Spleen (tissue), 11 donors: ENCODE measurements around the gene CCL11. TPM values are rescaled to one million over a fixed set of nuclear protein-coding genes. Genes with fewer than 3 reads are reported as not detected.
A peak's percentile ranks its signal among the peaks of the same experiment; 100 is the strongest.

Experiments
- DNase-seq: peaks from one replicate; pipeline ENCODE4 v3.0.0-alpha.2; 2020
- H3K27ac ChIP-seq, 8 donors: fragments of 200-600 bp; sonication (generic) in 7 of 8; 1 replicate in 4 of 8; 2 replicates in 4 of 8; pipeline versions ENCODE4 v1.5.0 to v1.8.0; 2016 to 2021; ENCODE audit warnings: inconsistent platforms in 4 of 8, mild to moderate bottlenecking in 4 of 8, moderate library complexity in 1 of 8
- H3K27me3 ChIP-seq, 7 donors: fragments of 200-600 bp; sonication (generic) in 6 of 7; replicated peaks in 1 of 7; 1 replicate in 4 of 7; 2 replicates in 3 of 7; pipeline versions ENCODE4 v1.5.0 to v1.8.0; 2016 to 2021; ENCODE audit warnings: inconsistent platforms in 3 of 7, mild to moderate bottlenecking in 1 of 7
- H3K36me3 ChIP-seq, 6 donors: fragments of 200-600 bp; sonication (generic) in 5 of 6; 1 replicate in 4 of 6; 2 replicates in 2 of 6; pipeline versions ENCODE4 v1.5.0 to v1.8.0; 2016 to 2021; ENCODE audit warnings: inconsistent platforms in 2 of 6
- H3K4me1 ChIP-seq, 6 donors: fragments of 200-600 bp; sonication (generic) in 5 of 6; 1 replicate in 3 of 6; 2 replicates in 3 of 6; pipeline versions ENCODE4 v1.5.0 to v1.8.0; 2016 to 2021; ENCODE audit warnings: inconsistent platforms in 3 of 6
- H3K4me3 ChIP-seq, 8 donors: fragments of 200-600 bp; sonication (generic) in 7 of 8; 1 replicate in 4 of 8; 2 replicates in 4 of 8; pipeline versions ENCODE4 v1.5.0 to v1.8.0; 2016 to 2021; ENCODE audit warnings: inconsistent platforms in 4 of 8, mild to moderate bottlenecking in 4 of 8, moderate library complexity in 2 of 8
- H3K9me3 ChIP-seq, 8 donors: fragments of 200-600 bp; sonication (generic) in 7 of 8; 1 replicate in 4 of 8; 2 replicates in 4 of 8; pipeline versions ENCODE4 v1.5.0 to v1.8.0; 2016 to 2021; ENCODE audit warnings: inconsistent platforms in 4 of 8
- POLR2A ChIP-seq, 3 donors: fragments of 450-650 bp; IDR thresholded peaks; one replicate each; pipeline ENCODE4 v1.5.1; 2017; ENCODE audit warnings: antibody characterized with exemption in 3 of 3, mild to moderate bottlenecking in 1 of 3
- POLR2AphosphoS5 ChIP-seq, 3 donors: sonication (generic); formaldehyde crosslinking; IDR thresholded peaks; one replicate each; pipeline ENCODE4 v1.5.1; 2017; ENCODE audit warnings: antibody characterized with exemption in 3 of 3
- whole genome bisulfite sequencing, 5 donors: extraction: QIAGEN DNeasy Blood & Tissue Kit in 3 of 5; methylation state at CpG; one replicate each; pipeline versions ENCODE4 v1.1.5 to v1.1.7; 2013 to 2018; 5-methylcytosine and 5-hydroxymethylcytosine counted together
- intact Hi-C: fragments of 100-400 bp; cut with DNase I; formaldehyde crosslinking; loops from one replicate; pipeline ENCODE4 v1.15.0; 2023; ENCODE audit warnings: low total_unique reads
- polyA plus RNA-seq, 3 donors: library from polyadenylated mRNA; stranded (reverse); fragments of 200-250 nt; gene quantifications; one replicate each; pipeline ENCODE4 v1.2.1, GENCODE V29; 2013
- total RNA-seq, 7 donors: library from RNA; depleted of rRNA in 3 of 7; stranded (reverse); fragments of >200 nt in 3 of 7; fragmentation: NEBNext Ultra II Directional in 4 of 7; extraction: Animal tissue kit (Norgen Biotek cat#: 25700) in 4 of 7; gene quantifications; one replicate each; pipeline versions ENCODE4 v1.1.0 to v1.2.1, GENCODE V29; 2016 to 2021
- TF ChIP-seq, protein P1 (sequence below), 11 experiments: fragments of 200-600 bp in 7 of 11; fragments of 450-650 bp in 4 of 11; sonication (generic) in 4 of 11; IDR thresholded peaks in 8 of 11; conservative IDR thresholded peaks in 3 of 11; 1 replicate in 7 of 11; 2 replicates in 4 of 11; pipeline versions ENCODE4 v1.4.0 to v1.8.0; 2016 to 2021; ENCODE audit warnings: antibody characterized with exemption in 11 of 11, inconsistent platforms in 4 of 11, mild to moderate bottlenecking in 1 of 11
- donor health status: healthy with polysubstance abuse.
- donor health status: DM: no; HTN: no; CAD: no; lungs with moderate emphysema.
- donor health status: DM: no; HTN: no; CAD: no.
- donor health status: Bipolar disorder and iron deficiency.
- donor health status: healthy.
- donor health status: DM: no; HTN: no; CAD: no.
- donor health status: DM: yes; HTN: yes; CAD: no.

Gene CCL11
- total and polyA plus RNA-seq, 10 donors, result 0.26 to 1.9 (median 0.60) TPM; not detected in 5

DNA sequence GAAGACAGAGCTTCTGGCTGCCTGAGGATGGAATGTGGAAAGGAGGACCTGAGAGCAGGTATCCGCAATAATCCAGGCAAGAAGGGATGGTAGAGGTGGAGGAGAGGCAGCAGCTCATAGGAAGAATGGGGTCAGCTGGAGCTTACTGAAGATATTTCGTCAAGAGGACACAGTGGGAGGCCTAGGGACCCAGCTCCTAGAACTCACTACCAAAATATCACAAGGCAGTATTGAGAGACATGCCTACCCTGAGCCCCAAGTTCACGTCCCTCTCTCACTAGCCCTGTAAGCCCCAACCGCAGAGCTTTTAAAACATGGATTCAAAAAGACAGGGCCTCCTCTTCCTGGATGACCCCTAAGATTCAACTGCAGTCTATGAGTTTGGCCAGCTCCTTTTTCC, 19.5 kb downstream of the CCL11 start:
- no peak for DNase-seq
- no peak for TF ChIP-seq POLR2AphosphoS5 (IDR thresholded peaks at IDR 0.05)
- no peak for TF ChIP-seq POLR2A (IDR thresholded peaks at IDR 0.05)
- TF ChIP-seq, protein P1, sequence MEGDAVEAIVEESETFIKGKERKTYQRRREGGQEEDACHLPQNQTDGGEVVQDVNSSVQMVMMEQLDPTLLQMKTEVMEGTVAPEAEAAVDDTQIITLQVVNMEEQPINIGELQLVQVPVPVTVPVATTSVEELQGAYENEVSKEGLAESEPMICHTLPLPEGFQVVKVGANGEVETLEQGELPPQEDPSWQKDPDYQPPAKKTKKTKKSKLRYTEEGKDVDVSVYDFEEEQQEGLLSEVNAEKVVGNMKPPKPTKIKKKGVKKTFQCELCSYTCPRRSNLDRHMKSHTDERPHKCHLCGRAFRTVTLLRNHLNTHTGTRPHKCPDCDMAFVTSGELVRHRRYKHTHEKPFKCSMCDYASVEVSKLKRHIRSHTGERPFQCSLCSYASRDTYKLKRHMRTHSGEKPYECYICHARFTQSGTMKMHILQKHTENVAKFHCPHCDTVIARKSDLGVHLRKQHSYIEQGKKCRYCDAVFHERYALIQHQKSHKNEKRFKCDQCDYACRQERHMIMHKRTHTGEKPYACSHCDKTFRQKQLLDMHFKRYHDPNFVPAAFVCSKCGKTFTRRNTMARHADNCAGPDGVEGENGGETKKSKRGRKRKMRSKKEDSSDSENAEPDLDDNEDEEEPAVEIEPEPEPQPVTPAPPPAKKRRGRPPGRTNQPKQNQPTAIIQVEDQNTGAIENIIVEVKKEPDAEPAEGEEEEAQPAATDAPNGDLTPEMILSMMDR (IDR thresholded peaks at IDR 0.05 in 8 of 11, conservative IDR thresholded peaks at IDR 0.05 in 3 of 11), result no peak
- Histone ChIP-seq H3K4me3 (no peak overlapping the region), H3K36me3 (no peaks in the 10 kb centered on the region), H3K27ac (no peak overlapping the region), H3K4me1 (peaks cover 0 to 29% (median 10%) of the 10 kb centered on the region in 6 donors), H3K9me3 (no peaks in the 10 kb centered on the region), H3K27me3 (no peaks in the 10 kb centered on the region)
- WGBS, 5 donors, result 89 to 95% (median 93%) methylated on average over 4 of the region's 4 CpGs
- intact Hi-C loops, result loop anchor here (5.0 kb wide), 1 partner anchor 103 kb away; no protein-coding TSS in a partner anchor

DNA sequence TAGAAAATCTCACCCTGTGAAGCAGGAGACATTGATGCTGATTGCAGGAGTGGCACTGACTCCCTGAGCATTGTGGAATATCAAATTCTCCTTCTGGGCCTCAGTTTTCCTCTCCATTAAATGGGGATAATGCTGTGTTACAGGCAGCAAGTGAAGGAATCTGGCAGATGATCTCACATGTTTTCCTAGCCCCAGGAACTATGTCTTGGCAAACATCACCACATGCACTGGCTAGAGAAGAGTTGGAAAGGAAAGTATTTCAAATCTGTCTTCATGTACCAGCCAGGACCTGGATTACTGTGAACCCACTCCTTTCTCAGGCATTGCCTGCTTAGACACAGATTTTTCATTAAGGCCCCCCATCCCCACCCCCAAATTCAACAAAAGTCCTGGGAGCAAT, 20.1 kb downstream of the CCL11 start:
- TF ChIP-seq POLR2A (IDR thresholded peaks at IDR 0.05), result no peak
- TF ChIP-seq, protein P1 (IDR thresholded peaks at IDR 0.05 in 8 of 11, conservative IDR thresholded peaks at IDR 0.05 in 3 of 11), result no peak
- TF ChIP-seq POLR2AphosphoS5 (IDR thresholded peaks at IDR 0.05), result no peak
- Histone ChIP-seq H3K27me3 (no peaks in the 10 kb centered on the region), H3K36me3 (no peaks in the 10 kb centered on the region), H3K27ac (no peak overlapping the region), H3K4me3 (no peak overlapping the region), H3K9me3 (no peaks in the 10 kb centered on the region), H3K4me1 (peaks cover 0 to 26% (median 10%) of the 10 kb centered on the region in 6 donors)
- intact Hi-C loops, result loop anchor here (5.0 kb wide), 1 partner anchor 103 kb away; no protein-coding TSS in a partner anchor
- no peak for DNase-seq

DNA sequence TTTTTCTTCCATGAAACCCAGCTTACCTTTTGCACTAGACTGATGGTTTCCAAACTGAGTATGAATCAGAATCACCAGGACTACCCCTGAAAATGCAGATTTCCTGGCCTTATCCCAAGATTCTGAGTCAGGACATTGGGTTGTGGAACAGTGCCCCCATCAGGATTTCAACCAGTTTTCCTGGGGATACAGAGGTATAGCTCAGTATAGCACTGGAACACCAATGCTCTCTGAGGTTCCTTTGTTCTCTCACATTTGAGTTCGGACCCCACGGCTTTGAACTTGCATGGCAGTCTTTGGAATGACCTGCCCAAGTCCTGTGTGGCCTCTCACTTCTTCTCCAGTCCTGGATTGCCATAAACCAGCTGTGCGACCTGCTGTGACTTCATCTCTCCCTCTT, 20.9 kb downstream of the CCL11 start:
- Histone ChIP-seq H3K27me3 (no peaks in the 10 kb centered on the region), H3K36me3 (no peaks in the 10 kb centered on the region), H3K4me1 (peaks cover 0 to 23% (median 11%) of the 10 kb centered on the region in 6 donors), H3K4me3 (no peak overlapping the region), H3K9me3 (no peaks in the 10 kb centered on the region), H3K27ac (no peak overlapping the region)
- no peak for DNase-seq
- 71 to 89% (median 80%) methylated on average over 3 of the region's 3 CpGs for WGBS, 5 donors
- intact Hi-C loops, result loop anchor here (5.0 kb wide), 1 partner anchor 104 kb away; no protein-coding TSS in a partner anchor
- TF ChIP-seq POLR2AphosphoS5 (IDR thresholded peaks at IDR 0.05), result no peak
- TF ChIP-seq, protein P1 (IDR thresholded peaks at IDR 0.05 in 8 of 11, conservative IDR thresholded peaks at IDR 0.05 in 3 of 11), result peak in 4 of 11 experiments; percentile 26 to 40 (median 34)

DNA sequence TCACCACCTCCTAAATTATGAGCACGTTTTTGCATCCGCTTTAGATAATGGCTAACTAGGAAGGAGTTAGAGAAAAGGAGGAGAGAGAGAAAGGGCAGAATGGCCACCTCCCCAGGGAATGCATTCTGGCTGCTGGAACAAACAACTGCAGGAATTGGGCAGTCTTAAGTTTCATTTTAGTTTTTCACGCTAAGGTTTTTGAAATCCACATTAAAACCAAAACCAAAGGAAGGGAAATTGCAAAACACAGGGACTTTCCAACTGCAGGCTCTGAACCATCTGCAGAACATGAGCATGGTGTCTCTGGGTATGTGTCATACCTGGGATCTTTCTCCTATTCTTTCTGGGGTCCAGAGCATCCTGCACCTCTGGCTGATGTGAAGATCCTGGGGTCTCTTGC, 21.6 kb downstream of the CCL11 start:
- peaks cover 0 to 23% (median 11%) of the 10 kb centered on the region in 6 donors for H3K4me1 ChIP-seq
- TF ChIP-seq POLR2A (IDR thresholded peaks at IDR 0.05), result no peak
- TF ChIP-seq, protein P1 (IDR thresholded peaks at IDR 0.05 in 8 of 11, conservative IDR thresholded peaks at IDR 0.05 in 3 of 11), result no peak
- no peak for TF ChIP-seq POLR2AphosphoS5 (IDR thresholded peaks at IDR 0.05)
- H3K36me3 ChIP-seq, result no peaks in the 10 kb centered on the region
- H3K9me3 ChIP-seq, result no peaks in the 10 kb centered on the region
- no peaks in the 10 kb centered on the region for H3K27me3 ChIP-seq
- WGBS, 5 donors, result 39 to 53% (median 43%) methylated on average over 3 of the region's 3 CpGs
- no peak overlapping the region for H3K4me3 ChIP-seq
- no peak for DNase-seq
- intact Hi-C loops, result loop anchor here (5.0 kb wide), 1 partner anchor 105 kb away; no protein-coding TSS in a partner anchor
- H3K27ac ChIP-seq, result no peak overlapping the region
